IMR-90 (cell line): ENCODE data around the gene NARF. TPM values are rescaled to one million over a fixed set of nuclear protein-coding genes. Genes with fewer than 3 reads are reported as not detected.

ENCODE experiments used
- ATAC-seq: fragments of 200-7000 bp; cut with Tn5 transposase; 2 replicates; pipeline ENCODE4 v1.9.1; 2020; ENCODE audit warnings: low read depth, mild to moderate bottlenecking, moderate library complexity
- BruUV-seq: library from RNA; stranded (reverse); fragments of 400-500 nt; replicated peaks from 2 replicates; lab custom pipeline; 2021; lab: Mats Ljungman, UMichigan
- CTCF ChIA-PET: fragments of 300-600 bp; formaldehyde crosslinking; extraction: SDS; loops from one replicate; lab custom pipeline; 2021; ENCODE audit warnings: antibody characterized with exemption; lab: Yijun Ruan, JAX
- POLR2A ChIA-PET: fragments of 300-600 bp; sonication (Branson Sonifier 250); formaldehyde crosslinking; loops from one replicate; lab custom pipeline; 2022; ENCODE audit warnings: antibody characterized with exemption; ENCODE audit not compliant: unreplicated experiment; lab: Charles Lee
- DNase-seq: peaks from one replicate; pipeline ENCODE4 v3.0.0; 2013
- H2AFZ ChIP-seq: replicated peaks from 2 replicates; pipeline ENCODE3; 2013; ENCODE audit warnings: low read length, mild to moderate bottlenecking; ENCODE audit not compliant: poor library complexity
- H2AK5ac ChIP-seq: 2 replicates; pipeline ENCODE4 v1.6.1; 2013; ENCODE audit warnings: low read depth, low read length, inconsistent platforms
- H2AK9ac ChIP-seq: replicated peaks from 2 replicates; pipeline ENCODE3; 2013; ENCODE audit warnings: mild to moderate bottlenecking, low read depth, low read length, moderate library complexity; ENCODE audit not compliant: poor library complexity
- H2BK120ac ChIP-seq: 2 replicates; pipeline ENCODE4 v1.6.1; 2013; ENCODE audit warnings: low read depth, low read length, inconsistent platforms
- H2BK15ac ChIP-seq: 3 replicates; pipeline ENCODE4 v1.6.1; 2013; ENCODE audit warnings: low read depth, low read length, inconsistent platforms
- H2BK20ac ChIP-seq: 2 replicates; pipeline ENCODE4 v1.6.1; 2013; ENCODE audit warnings: low read depth, mild to moderate bottlenecking, inconsistent platforms, low read length, moderate library complexity
- H2BK5ac ChIP-seq: 2 replicates; pipeline ENCODE4 v1.6.1; 2013; ENCODE audit warnings: mild to moderate bottlenecking, low read depth, low read length, inconsistent platforms; ENCODE audit not compliant: poor library complexity, severe bottlenecking
- H3K14ac ChIP-seq: replicated peaks from 2 replicates; pipeline ENCODE4 v1.6.1; 2013; ENCODE audit warnings: low read depth, low read length, inconsistent platforms
- H3K18ac ChIP-seq: 2 replicates; pipeline ENCODE4 v1.6.1; 2013; ENCODE audit warnings: low read depth, low read length, control low read depth
- H3K23ac ChIP-seq: 2 replicates; pipeline ENCODE4 v1.6.1; 2013; ENCODE audit warnings: low read depth, low read length, inconsistent platforms
- H3K27ac ChIP-seq: 2 replicates; pipeline ENCODE4 v1.5.1; 2013; ENCODE audit warnings: mild to moderate bottlenecking, control low read depth, low read length; ENCODE audit not compliant: insufficient read depth
- H3K27me3 ChIP-seq: 2 replicates; pipeline ENCODE4 v1.6.1; 2013; ENCODE audit warnings: low read length; ENCODE audit not compliant: control insufficient read depth, insufficient read depth
- H3K36me3 ChIP-seq: 2 replicates; pipeline ENCODE4 v1.6.1; 2013; ENCODE audit warnings: low read length, mixed read lengths; ENCODE audit not compliant: control insufficient read depth, insufficient read depth
- H3K4ac ChIP-seq: 2 replicates; pipeline ENCODE4 v1.6.1; 2013; ENCODE audit warnings: low read depth, low read length, inconsistent platforms
- H3K4me1 ChIP-seq: 2 replicates; pipeline ENCODE4 v1.6.1; 2013; ENCODE audit warnings: low read length, mixed read lengths; ENCODE audit not compliant: control insufficient read depth, insufficient read depth
- H3K4me2 ChIP-seq: 2 replicates; pipeline ENCODE4 v1.6.1; 2013; ENCODE audit warnings: low read depth, mild to moderate bottlenecking, control low read depth, low read length, moderate library complexity
- H3K4me3 ChIP-seq: 2 replicates; pipeline ENCODE4 v1.5.1; 2013; ENCODE audit warnings: low read depth, mild to moderate bottlenecking, control low read depth, low read length, moderate library complexity; ENCODE audit not compliant: insufficient read depth
- H3K56ac ChIP-seq: 2 replicates; pipeline ENCODE4 v1.6.1; 2013; ENCODE audit warnings: low read length, inconsistent platforms; ENCODE audit not compliant: insufficient read depth; ENCODE audit errors: extremely low read depth
- H3K79me1 ChIP-seq, 2 experiments: 2 replicates each; pipeline ENCODE4 v1.6.1; 2013; ENCODE audit warnings: low read length in 2 of 2, inconsistent platforms in 1 of 2, low read depth in 1 of 2
- H3K9ac ChIP-seq: 2 replicates; pipeline ENCODE4 v1.6.1; 2013; ENCODE audit warnings: low read depth, low read length, control low read depth
- H3K9me1 ChIP-seq: 2 replicates; pipeline ENCODE4 v1.6.1; 2013; ENCODE audit warnings: low read length, inconsistent platforms; ENCODE audit not compliant: insufficient read depth
- H3K9me3 ChIP-seq: 2 replicates; pipeline ENCODE4 v1.6.1; 2013; ENCODE audit warnings: low read length; ENCODE audit not compliant: control insufficient read depth, insufficient read depth
- H4K20me1 ChIP-seq: 2 replicates; pipeline ENCODE4 v1.6.1; 2013; ENCODE audit warnings: low read length, inconsistent platforms; ENCODE audit not compliant: insufficient read depth
- H4K5ac ChIP-seq: 2 replicates; pipeline ENCODE4 v1.6.1; 2013; ENCODE audit warnings: mild to moderate bottlenecking, low read depth, low read length, control low read depth
- H4K8ac ChIP-seq, 2 experiments: 2 replicates each; pipeline ENCODE4 v1.6.1; 2013; ENCODE audit warnings: low read depth in 2 of 2, low read length in 2 of 2, control low read depth in 1 of 2, inconsistent platforms in 1 of 2
- H4K91ac ChIP-seq: 2 replicates; pipeline ENCODE4 v1.6.1; 2013; ENCODE audit warnings: low read depth, low read length, inconsistent platforms; ENCODE audit not compliant: insufficient read depth
- ELK1 ChIP-seq: fragments of 150-350 bp; IDR thresholded peaks from 2 replicates; pipeline ENCODE4 v1.6.1; 2016; ENCODE audit warnings: low read depth, mild to moderate bottlenecking, low read length, moderate library complexity, borderline replicate concordance
- WGBS, 2 experiments: methylation state at CpG; one replicate each; pipeline versions ENCODE4 v1.1.5 to v1.1.7; 2013; ENCODE audit warnings: missing lambda C conversion rate in 2 of 2; ENCODE audit not compliant: insufficient read length in 1 of 2; ENCODE audit errors: extremely low coverage in 2 of 2; 5-methylcytosine and 5-hydroxymethylcytosine counted together
- dilution Hi-C: fragments of 300-500 bp; cut with HindIII; formaldehyde crosslinking; loops from one replicate; pipeline ENCODE4 v1.14.3; 2018; ENCODE audit warnings: low sequenced_read_pairs; ENCODE audit not compliant: unreplicated experiment
- in situ Hi-C: fragments of 300-500 bp; cut with MboI; formaldehyde crosslinking; loops from 3 replicates; pipeline ENCODE4 v1.14.3; 2019; ENCODE audit warnings: low sequenced_read_pairs, inconsistent platforms, mixed read lengths
- intact Hi-C: fragments of 100-400 bp; cut with micrococcal nuclease; formaldehyde crosslinking; loops from 2 replicates; pipeline ENCODE4 v1.10.0; 2022
- polyA plus RNA-seq, 3 experiments: library from polyadenylated mRNA; depleted of rRNA; stranded (reverse); fragments of >200 nt; gene quantifications; 2 replicates each; pipeline ENCODE4 v1.2.3, GENCODE V29; 2012; ENCODE audit warnings: low replicate concordance in 1 of 3
- total RNA-seq: library from RNA; depleted of rRNA; stranded (reverse); fragments of >200 nt; gene quantifications from 2 replicates; pipeline ENCODE4 v1.2.3, GENCODE V29; 2012

The NARF gene
- total and polyA plus RNA-seq, 2 of the 4 experiments (the other 2 are of a cell fraction) = 83.7 to 94.8 TPM

- Histone ChIP-seq H3K23ac (peak overlapping the region; percentile 51; the same call in 1 of the 2 replicates), H2AK9ac (no peak overlapping the region), H3K14ac (no peak overlapping the region), H3K56ac (no peak overlapping the region), H3K36me3 (peaks cover 1% of the 10 kb centered on the region; the same call in 1 of the 2 replicates), H3K4me2 (no peak overlapping the region), H2BK20ac (no peak overlapping the region), H4K20me1 (peaks cover 96% of the 10 kb centered on the region), H4K5ac (no peak overlapping the region), H3K9me1 (peaks cover 29% of the 10 kb centered on the region), H3K27me3 (no peaks in the 10 kb centered on the region), H3K4me1 (peaks cover 15% of the 10 kb centered on the region), H3K4ac (no peak overlapping the region), H3K79me1 (peaks cover 10 to 84% of the 10 kb centered on the region in 2 experiments; a peak in 3 of 4 replicates), H2BK15ac (no peak overlapping the region), H3K18ac (no peak overlapping the region), H4K91ac (no peak overlapping the region), H4K8ac (no peak overlapping the region), H3K27ac (no peak overlapping the region), H2BK120ac (no peak overlapping the region), H2BK5ac (peak overlapping the region; percentile 23), H3K9me3 (no peaks in the 10 kb centered on the region), H2AFZ (no peak overlapping the region), H3K9ac (no peak overlapping the region), H2AK5ac (no peak overlapping the region), H3K4me3 (no peak overlapping the region)
- no TSS peak for BruUV-seq
- in situ Hi-C loops = no loop called here
- DNase-seq (no peak), ATAC-seq (no peak)
- ChIA-PET POLR2A (no interaction called here), CTCF (no interaction called here)
- intact Hi-C loops = loop anchor here (5.0 kb wide), 1 partner anchor 33 kb away; no protein-coding TSS in a partner anchor
- WGBS, 2 experiments = 89% methylated on average over 6 of the region's 9 CpGs; no CpG with 5 or more reads in 1 of the 2 experiments
- TF ChIP-seq ELK1 = no peak
- dilution Hi-C loops = no loop called here
Observed at GRCh38 chr17:82529914-82530300, 71.4 kb downstream of the NARF start.
